GM21576 (cell line): ENCODE measurements around the gene HDGFL3.
"Not testable (repeated sequence)": the region's sequence is repeated elsewhere in the genome, so short reads cannot be mapped to it uniquely, and the experiment has no call there.

Source experiments
- ATAC-seq: cut with Tn5 transposase; IDR thresholded peaks from one replicate; pipeline ENCODE4 v1.9.1; 2021; ENCODE audit warnings: mild to moderate bottlenecking, moderate library complexity; ENCODE audit not compliant: unreplicated experiment

HDGFL3 gene

DNA sequence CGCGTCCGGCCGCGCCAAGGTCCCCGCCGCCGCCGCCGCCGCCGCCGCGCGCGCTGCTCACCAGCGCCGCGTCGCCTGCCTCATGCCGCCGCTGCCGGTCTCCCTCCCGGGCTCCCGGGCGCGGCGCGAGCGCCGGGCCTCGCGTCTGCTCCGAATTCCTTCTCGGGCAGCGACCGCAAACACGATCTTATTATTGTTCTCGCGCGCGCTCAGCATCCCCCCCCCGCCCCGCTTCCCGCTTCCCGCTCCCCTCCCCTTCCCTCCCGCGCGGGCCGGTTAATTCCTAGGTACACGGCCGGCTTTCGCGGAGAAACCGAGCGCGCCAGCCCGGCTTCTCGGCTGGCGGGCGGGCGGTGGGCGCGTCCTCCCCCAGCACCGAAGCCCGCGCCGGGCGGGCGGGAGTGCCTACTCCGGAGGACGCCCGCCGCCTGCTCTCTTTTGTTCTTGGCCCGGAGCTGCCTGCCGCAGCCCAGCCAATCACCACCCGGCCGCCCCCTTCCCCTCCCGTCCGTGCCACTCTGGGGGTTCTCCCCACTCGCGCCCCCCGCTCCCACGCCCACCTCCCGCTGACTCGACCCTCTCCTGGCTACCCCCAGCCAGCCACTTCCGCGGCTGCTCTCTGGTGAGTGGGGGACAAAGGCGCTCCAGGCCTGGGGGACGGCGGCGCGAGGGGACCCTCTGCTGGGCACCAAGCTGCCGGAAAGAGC, at the start of gene HDGFL3:
TSS of gene HDGFL3 (minus strand) at position 164 of the 707 bp plus-strand sequence. CDS start 409 bp downstream, outside the sequence.
- ATAC-seq: no peak

- ATAC-seq: no peak
Observed at GRCh38 chr15:83250781-83251180, 43.2 kb upstream of the HDGFL3 start.

DNA sequence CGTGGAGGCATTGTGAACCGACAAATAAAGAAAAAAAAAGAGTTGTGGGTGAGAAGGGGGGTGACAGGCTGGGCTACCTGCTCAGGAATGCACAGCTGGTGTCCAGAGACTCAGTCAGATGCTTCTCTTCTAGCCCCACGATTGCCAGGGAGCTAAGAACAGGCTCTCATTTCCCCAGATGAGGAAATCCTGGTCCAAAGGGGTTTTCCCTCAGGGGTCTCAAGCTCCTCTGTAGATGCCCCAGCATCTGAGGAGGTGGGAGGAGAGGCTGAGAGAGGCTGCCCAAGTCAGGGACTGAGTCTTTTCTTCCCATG, 41.4 kb upstream of the HDGFL3 start:
- ATAC-seq: no peak

DNA sequence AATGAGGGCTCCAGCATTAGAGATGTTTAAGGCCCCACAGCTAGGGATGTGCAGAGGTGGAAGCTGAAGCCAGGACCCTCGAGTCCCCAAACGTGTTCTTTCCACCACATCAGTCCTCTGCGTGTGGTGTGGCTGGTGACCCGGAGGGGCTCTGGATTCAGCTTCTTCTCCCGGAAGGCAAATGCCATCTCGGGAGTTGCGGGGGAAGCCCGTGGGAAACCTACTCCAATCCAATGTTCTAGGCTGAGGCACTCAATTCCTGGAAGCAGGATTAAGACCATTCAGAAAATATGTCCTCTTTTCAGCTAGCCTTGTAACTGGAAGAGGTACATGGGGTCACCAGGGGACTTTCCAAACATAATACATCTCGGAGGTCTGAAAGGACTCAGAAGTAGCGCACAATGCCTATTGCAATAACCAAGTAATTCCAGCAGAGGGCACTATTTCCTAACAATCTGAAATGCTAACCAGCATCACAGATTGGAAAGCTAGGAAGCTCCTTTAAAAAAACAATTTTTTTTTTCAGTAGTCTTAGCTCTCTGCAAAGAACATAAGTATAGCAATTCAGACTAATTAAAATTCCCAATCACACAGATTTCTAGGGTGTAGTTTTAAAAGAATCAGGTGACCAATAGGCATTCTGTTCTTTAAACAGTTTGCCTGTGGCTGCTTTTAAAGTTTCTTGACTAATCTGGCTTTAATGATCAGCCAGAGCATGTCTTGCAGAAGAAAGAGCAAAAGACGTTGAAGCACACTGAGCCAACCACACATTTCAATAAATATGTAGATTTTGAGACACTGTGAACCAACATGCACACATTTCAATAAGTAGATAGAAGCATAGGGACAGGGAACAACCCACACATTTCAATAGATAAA, 40.8 kb upstream of the HDGFL3 start:
- no peak for ATAC-seq

- ATAC-seq: no peak
Observed at GRCh38 chr15:83243634-83244033, 36.0 kb upstream of the HDGFL3 start.

DNA sequence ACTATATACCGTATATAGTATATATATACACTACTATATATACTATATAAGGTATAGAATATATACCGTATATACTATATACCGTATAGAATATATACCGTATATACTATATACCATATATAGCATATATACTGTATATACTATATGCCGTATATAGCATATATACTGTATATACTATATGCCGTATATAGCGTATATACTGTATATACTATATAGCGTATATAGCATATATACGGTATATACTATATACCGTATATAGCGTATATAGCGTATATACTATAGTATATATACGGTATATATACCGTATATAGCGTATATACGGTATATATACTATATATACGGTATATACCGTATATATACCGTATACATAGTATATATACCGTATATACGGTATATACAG, 22.6 kb upstream of the HDGFL3 start:
- no peak for ATAC-seq

GRCh38 chr15:83225449-83225848, 17.8 kb upstream of the HDGFL3 start:
- no peak for ATAC-seq

GRCh38 chr15:83221781-83222180, 14.2 kb upstream of the HDGFL3 start:
- not testable (repeated sequence) for ATAC-seq

- no peak for ATAC-seq
Observed at GRCh38 chr15:83219026-83219425, 11.4 kb upstream of the HDGFL3 start.

DNA sequence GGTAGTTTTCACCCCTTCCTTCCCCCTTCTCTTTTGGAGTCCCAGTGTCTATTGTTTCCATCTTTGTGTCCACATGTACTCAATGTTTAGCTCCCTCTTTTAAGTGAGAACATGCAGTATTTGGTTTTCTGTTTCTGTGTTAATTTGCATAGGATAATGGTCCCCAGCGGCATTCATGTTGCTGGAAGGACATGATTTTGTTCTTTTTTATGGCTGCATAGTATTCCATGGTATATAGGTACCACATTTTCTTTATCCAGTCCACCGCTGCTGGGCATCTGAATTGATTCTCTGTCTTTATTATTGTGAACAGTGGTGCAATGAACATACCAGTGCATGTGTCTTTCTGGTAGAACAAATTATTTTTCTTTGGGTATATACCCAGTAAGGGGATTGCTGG, 7.7 kb upstream of the HDGFL3 start:
- ATAC-seq: no peak

DNA sequence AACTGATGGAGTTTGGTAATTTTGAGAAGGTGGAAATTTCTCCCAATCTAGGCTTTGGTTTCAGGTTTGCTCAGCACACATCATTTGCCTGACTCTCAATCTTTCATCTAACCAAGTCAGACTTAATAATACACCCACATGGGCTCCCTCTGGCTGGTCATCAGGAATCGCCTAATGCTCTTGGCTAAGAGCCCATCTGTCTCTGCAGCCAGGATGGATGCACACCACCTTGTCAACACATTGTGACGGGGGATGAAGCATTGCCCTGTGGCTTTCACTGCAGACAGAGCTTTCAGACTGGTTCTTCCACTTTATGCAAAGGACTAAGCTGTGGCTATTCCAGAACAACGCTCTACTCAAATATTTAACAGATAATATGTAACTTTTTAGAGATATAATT, 3.0 kb upstream of the HDGFL3 start:
- ATAC-seq: no peak

DNA sequence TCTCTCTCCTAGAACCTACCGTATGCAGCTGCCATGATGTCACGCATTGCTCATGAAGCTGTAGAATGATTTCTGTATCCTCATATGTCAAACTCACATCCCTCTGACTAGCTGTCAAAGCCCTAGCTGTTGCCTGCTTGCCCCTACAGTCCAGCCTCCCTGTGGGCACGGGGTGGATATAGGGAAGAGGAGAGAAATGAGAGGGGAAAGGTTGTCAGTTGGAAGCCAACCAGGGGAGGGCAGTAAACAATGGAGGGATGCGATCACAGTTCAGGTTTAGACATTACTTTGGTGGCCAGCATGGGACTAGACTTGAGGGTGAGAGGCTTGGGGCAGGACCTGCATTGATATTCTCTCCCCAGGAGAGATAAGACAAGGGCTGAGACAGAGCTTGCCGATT, 1.7 kb upstream of the HDGFL3 start:
- no peak for ATAC-seq

GRCh38 chr15:83208367-83208661, 691 bp upstream of the HDGFL3 start:
- no peak for ATAC-seq

GRCh38 chr15:83207009-83207659, 489 bp downstream of the HDGFL3 start:
- no peak for ATAC-seq

GRCh38 chr15:83206526-83207008, 1.1 kb downstream of the HDGFL3 start:
- no peak for ATAC-seq

DNA sequence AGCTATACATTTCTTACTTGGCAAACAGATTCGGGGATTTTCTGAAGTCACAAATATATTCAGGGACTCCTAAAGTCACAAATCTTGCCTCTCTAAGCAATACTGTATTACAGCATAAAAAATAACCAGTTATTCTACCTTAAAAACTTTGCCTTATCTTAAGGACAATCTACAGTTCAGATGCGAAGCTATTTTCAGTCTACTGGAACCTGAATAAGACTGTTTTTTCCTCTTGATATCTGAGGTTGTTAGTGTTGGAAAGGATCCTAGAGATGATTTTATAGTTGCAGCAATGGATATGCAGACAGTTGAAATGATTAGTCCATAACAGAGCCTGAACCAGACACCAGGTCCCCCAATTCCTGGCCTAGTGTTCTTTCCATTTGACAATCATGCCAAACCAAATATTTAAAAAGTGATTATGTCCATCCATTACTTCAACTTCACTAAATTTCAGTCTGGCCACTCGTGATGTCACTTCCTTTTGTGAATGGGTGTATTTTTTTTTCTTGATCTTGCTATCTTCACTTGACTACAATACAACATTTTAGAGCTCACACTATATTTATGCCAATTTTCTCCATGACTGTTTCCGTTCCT, 1.8 kb downstream of the HDGFL3 start:
- ATAC-seq: no peak

DNA sequence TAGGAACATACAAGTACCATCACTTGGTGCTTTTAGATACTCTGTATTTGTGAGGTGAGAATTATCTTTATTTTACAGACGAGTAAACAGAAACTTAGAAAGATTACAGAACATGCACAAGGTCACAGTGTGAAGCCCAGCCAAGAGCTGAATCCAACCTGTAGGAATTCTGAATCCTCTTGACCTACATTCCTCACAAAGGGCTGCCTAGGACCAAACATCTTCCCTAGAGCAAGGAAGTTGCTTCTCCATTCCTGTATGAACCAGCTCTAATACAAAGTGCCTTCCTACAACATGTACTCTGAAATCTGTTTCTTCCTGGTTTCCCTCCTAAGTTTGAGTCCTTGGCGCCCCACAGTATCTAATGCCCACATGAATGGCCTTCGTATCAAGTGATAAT, 2.9 kb downstream of the HDGFL3 start:
- no peak for ATAC-seq

GRCh38 chr15:83203543-83203942, 4.1 kb downstream of the HDGFL3 start:
- no peak for ATAC-seq

DNA sequence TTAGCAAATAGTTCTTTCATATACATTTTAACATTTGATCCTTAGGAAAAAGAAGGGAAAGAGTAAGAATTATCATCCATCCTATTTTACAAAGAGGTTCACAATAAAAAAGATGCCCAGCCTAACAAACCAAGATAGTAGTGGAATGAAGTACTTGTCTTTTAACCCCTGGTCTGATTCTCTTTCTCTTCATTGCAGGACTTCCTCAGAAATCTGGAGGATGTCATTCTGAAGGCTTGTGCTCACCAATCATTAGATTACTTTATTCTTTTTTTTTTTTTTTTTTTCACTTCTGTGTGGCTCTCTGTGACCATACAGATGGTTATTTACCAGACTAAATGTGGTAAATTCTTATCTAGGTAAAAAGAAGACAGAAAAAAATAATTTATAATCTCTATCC, 7.0 kb downstream of the HDGFL3 start:
- ATAC-seq: no peak

DNA sequence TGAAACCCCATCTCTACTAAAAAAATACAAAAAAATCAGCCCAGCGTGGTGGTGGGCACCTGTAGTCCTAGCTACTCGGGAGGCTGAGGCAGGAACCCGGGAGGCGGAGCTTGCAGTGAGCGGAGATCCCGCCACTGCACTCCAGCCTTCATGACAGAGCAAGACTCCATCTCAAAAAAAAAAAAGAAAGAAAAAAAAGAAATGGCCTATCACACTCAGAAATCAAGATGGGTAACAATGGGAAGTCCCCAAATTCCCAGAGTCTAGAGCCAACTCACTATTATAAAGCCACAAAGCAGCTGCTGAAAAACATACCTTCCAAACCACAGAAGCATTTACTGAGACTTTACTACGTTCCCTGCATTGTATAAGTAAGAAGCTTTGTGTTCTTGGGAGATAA, 7.5 kb downstream of the HDGFL3 start:
- no peak for ATAC-seq

DNA sequence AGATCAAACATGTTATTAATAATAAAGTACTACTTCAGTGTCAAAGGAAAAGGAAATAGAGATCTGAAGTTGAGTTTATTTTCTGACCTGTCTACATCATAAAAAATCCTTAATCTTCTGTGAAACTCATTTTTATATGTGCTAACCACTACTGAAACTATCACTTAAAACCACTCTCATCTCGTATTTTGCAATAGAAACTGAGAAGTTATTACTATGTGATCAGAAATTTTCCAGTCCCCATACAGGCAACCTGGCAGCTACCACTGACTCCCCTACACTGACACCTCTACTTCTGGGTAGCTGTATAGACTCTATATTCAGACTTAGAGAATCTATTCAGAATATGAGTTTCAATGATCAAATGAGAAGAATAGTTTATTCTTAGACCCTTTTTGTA, 8.3 kb downstream of the HDGFL3 start:
- peak; percentile 85 for ATAC-seq

GRCh38 chr15:83198476-83198875, 9.1 kb downstream of the HDGFL3 start:
- no peak for ATAC-seq
